Fibroblast of mammary gland (primary cell): ENCODE measurements around the gene NKD1.

Source experiments
- DNase-seq: peaks from one replicate; pipeline ENCODE4 v3.0.0-alpha.2; 2010; ENCODE audit warnings: low read depth
- H3K4me3 ChIP-seq: 2 replicates; pipeline ENCODE4 v1.5.1; 2011; ENCODE audit warnings: low read depth, mild to moderate bottlenecking, low read length, moderate library complexity; ENCODE audit not compliant: control insufficient read depth
- CTCF ChIP-seq: conservative IDR thresholded peaks from 2 replicates; pipeline ENCODE4 v1.5.1; 2011; ENCODE audit warnings: low read depth, low read length, inconsistent platforms; ENCODE audit not compliant: control insufficient read depth, insufficient read depth

Gene NKD1

GRCh38 chr16:50674831-50675230 is 126.6 kb downstream of the NKD1 start:
- TF ChIP-seq CTCF, result no peak
- H3K4me3 ChIP-seq, result no peak overlapping the region
- DNase-seq, result no peak

GRCh38 chr16:50675686-50676610 is 127.8 kb downstream of the NKD1 start:
- no peak for DNase-seq
- no peak for TF ChIP-seq CTCF
- no peak overlapping the region for H3K4me3 ChIP-seq

GRCh38 chr16:50676684-50677225 is 128.6 kb downstream of the NKD1 start:
- DNase-seq, result no peak
- TF ChIP-seq CTCF, result no peak
- H3K4me3 ChIP-seq, result no peak overlapping the region

- H3K4me3 ChIP-seq, result no peak overlapping the region
- DNase-seq, result no peak
- peak; percentile 39 for TF ChIP-seq CTCF
Measured at GRCh38 chr16:50677351-50677750, 129.2 kb downstream of the NKD1 start.

GRCh38 chr16:50678531-50678930 is 130.3 kb downstream of the NKD1 start:
- TF ChIP-seq CTCF, result no peak
- no peak overlapping the region for H3K4me3 ChIP-seq

GRCh38 chr16:50679266-50679665 is 131.1 kb downstream of the NKD1 start:
- no peak for DNase-seq
- no peak overlapping the region for H3K4me3 ChIP-seq
- no peak for TF ChIP-seq CTCF

More at GRCh38 chr16:50678531-50678930, 130.3 kb downstream of the NKD1 start:
- no peak for DNase-seq
